Measurements from ENCODE around the gene HECA. TPM values are rescaled to one million over a fixed set of nuclear protein-coding genes. Genes with fewer than 3 reads are reported as not detected.

The HECA gene
- polyA plus RNA-seq, 1 of the 3 experiments (the other 2 are of a cell fraction), result 1.6 TPM

DNA sequence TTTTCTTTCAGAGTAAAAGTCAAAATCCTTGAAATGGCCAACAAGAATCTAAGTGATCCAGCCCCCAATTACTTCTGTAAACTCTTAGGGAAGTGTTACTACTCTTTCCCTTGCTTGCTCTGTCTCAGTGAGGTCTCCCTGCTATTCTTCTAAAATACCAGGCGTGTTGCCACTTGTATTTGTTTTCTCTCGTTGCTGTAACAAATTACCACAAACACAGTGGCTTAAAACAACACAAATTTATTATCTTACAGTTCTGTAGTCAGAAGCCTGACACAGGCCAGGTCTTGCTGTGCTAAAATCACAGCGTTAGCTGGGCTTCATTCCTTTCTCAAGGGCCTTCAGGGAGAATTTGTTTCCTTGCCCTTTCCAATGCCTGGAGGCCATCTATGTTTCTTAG, 59.9 kb downstream of the HECA start:
- Histone ChIP-seq H3K79me2 (ENCODE audit: insufficient read depth) (no peaks in the 10 kb centered on the region), H3K4me1 (ENCODE audit: control insufficient read depth in 1 of 2, insufficient read depth in 2 of 2, low read depth in 1 of 2, low read length in 1 of 2) (no peaks in the 10 kb centered on the region), H2AFZ (ENCODE audit: low read depth) (no peak overlapping the region), H3K27ac (ENCODE audit: low read depth in 2 of 2, low read length in 1 of 2) (no peak overlapping the region), H3K4me2 (no peak overlapping the region), H4K20me1 (ENCODE audit: insufficient read depth) (no peaks in the 10 kb centered on the region), H3K9ac (no peak overlapping the region), H3K4me3 (ENCODE audit: low read depth in 2 of 2, low read length in 1 of 2) (no peak overlapping the region), H3K27me3 (ENCODE audit: insufficient read depth) (no peaks in the 10 kb centered on the region), H3K36me3 (replicated peaks in 1 of 2; ENCODE audit: control insufficient read depth in 1 of 2, insufficient read depth in 2 of 2, low read length in 1 of 2) (no peaks in the 10 kb centered on the region), H3K9me2 (no peaks in the 10 kb centered on the region), H3K9me3 (no peaks in the 10 kb centered on the region), H3F3A (replicated peaks; ENCODE audit: insufficient read depth) (no peaks in the 10 kb centered on the region)
- 3% methylated on average over 3 of the region's 3 CpGs for WGBS (ENCODE audit: low lambda C conversion rate)
- CTCF ChIA-PET, result no interaction called here
- POLR2A ChIA-PET, result no interaction called here
- DNase-seq, result no peak
- TF ChIP-seq NRF1 (IDR thresholded peaks at IDR 0.05; ENCODE audit: low read depth, low read length), result no peak
- TF ChIP-seq, protein P1, sequence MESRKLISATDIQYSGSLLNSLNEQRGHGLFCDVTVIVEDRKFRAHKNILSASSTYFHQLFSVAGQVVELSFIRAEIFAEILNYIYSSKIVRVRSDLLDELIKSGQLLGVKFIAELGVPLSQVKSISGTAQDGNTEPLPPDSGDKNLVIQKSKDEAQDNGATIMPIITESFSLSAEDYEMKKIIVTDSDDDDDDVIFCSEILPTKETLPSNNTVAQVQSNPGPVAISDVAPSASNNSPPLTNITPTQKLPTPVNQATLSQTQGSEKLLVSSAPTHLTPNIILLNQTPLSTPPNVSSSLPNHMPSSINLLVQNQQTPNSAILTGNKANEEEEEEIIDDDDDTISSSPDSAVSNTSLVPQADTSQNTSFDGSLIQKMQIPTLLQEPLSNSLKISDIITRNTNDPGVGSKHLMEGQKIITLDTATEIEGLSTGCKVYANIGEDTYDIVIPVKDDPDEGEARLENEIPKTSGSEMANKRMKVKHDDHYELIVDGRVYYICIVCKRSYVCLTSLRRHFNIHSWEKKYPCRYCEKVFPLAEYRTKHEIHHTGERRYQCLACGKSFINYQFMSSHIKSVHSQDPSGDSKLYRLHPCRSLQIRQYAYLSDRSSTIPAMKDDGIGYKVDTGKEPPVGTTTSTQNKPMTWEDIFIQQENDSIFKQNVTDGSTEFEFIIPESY (IDR thresholded peaks at IDR 0.05; ENCODE audit: borderline replicate concordance, low read depth), result no peak
- no peak for TF ChIP-seq FOXM1 (IDR thresholded peaks at IDR 0.05; ENCODE audit: low read depth)
- TF ChIP-seq EP300 (IDR thresholded peaks at IDR 0.05; ENCODE audit: borderline replicate concordance in 1 of 2, low read depth in 1 of 2, low read length in 1 of 2), result no peak
- TF ChIP-seq GATA2 (CRISPR knock-in tag; IDR thresholded peaks at IDR 0.05), result no peak
- no peak for TF ChIP-seq TEAD4 (IDR thresholded peaks at IDR 0.05; ENCODE audit: borderline replicate concordance, insufficient read depth)
- no peak for TF ChIP-seq SIN3A (IDR thresholded peaks at IDR 0.05; ENCODE audit: borderline replicate concordance, low read depth, low read length)
- TF ChIP-seq SMC3 (IDR thresholded peaks at IDR 0.05; ENCODE audit: low read depth, low read length), result no peak
- no peak for TF ChIP-seq EZH2phosphoT487 (IDR thresholded peaks at IDR 0.05; ENCODE audit: borderline replicate concordance, low read depth)
- TF ChIP-seq, protein P2, sequence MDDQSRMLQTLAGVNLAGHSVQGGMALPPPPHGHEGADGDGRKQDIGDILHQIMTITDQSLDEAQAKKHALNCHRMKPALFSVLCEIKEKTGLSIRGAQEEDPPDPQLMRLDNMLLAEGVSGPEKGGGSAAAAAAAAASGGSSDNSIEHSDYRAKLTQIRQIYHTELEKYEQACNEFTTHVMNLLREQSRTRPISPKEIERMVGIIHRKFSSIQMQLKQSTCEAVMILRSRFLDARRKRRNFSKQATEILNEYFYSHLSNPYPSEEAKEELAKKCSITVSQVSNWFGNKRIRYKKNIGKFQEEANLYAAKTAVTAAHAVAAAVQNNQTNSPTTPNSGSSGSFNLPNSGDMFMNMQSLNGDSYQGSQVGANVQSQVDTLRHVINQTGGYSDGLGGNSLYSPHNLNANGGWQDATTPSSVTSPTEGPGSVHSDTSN (IDR thresholded peaks at IDR 0.05), result no peak
- TF ChIP-seq, protein P3, sequence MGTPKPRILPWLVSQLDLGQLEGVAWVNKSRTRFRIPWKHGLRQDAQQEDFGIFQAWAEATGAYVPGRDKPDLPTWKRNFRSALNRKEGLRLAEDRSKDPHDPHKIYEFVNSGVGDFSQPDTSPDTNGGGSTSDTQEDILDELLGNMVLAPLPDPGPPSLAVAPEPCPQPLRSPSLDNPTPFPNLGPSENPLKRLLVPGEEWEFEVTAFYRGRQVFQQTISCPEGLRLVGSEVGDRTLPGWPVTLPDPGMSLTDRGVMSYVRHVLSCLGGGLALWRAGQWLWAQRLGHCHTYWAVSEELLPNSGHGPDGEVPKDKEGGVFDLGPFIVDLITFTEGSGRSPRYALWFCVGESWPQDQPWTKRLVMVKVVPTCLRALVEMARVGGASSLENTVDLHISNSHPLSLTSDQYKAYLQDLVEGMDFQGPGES (IDR thresholded peaks at IDR 0.05; ENCODE audit: low read depth, low read length), result no peak
- TF ChIP-seq JUND (IDR thresholded peaks at IDR 0.05), result no peak
- no peak for TF ChIP-seq NFIC (IDR thresholded peaks at IDR 0.05; ENCODE audit: borderline replicate concordance)
- TF ChIP-seq, protein P4, sequence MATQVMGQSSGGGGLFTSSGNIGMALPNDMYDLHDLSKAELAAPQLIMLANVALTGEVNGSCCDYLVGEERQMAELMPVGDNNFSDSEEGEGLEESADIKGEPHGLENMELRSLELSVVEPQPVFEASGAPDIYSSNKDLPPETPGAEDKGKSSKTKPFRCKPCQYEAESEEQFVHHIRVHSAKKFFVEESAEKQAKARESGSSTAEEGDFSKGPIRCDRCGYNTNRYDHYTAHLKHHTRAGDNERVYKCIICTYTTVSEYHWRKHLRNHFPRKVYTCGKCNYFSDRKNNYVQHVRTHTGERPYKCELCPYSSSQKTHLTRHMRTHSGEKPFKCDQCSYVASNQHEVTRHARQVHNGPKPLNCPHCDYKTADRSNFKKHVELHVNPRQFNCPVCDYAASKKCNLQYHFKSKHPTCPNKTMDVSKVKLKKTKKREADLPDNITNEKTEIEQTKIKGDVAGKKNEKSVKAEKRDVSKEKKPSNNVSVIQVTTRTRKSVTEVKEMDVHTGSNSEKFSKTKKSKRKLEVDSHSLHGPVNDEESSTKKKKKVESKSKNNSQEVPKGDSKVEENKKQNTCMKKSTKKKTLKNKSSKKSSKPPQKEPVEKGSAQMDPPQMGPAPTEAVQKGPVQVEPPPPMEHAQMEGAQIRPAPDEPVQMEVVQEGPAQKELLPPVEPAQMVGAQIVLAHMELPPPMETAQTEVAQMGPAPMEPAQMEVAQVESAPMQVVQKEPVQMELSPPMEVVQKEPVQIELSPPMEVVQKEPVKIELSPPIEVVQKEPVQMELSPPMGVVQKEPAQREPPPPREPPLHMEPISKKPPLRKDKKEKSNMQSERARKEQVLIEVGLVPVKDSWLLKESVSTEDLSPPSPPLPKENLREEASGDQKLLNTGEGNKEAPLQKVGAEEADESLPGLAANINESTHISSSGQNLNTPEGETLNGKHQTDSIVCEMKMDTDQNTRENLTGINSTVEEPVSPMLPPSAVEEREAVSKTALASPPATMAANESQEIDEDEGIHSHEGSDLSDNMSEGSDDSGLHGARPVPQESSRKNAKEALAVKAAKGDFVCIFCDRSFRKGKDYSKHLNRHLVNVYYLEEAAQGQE (IDR thresholded peaks at IDR 0.05; ENCODE audit: low read depth, low read length), result no peak
- TF ChIP-seq FOSL2 (IDR thresholded peaks at IDR 0.05; ENCODE audit: borderline replicate concordance, low read depth), result no peak
- no peak for TF ChIP-seq ELF1 (IDR thresholded peaks at IDR 0.05)
- TF ChIP-seq RFX5 (IDR thresholded peaks at IDR 0.05; ENCODE audit: low read length), result no peak
